H1 (cell line): Measurements from ENCODE around the gene CAPN1. TPM values are rescaled to one million over a fixed set of nuclear protein-coding genes. Genes with fewer than 3 reads are reported as not detected.

Experiments
- CTCF ChIA-PET: fragments of 300-600 bp; sonication (Branson Sonifier 250); formaldehyde crosslinking; loops from one replicate; lab custom pipeline; 2021; ENCODE audit not compliant: partially characterized antibody; lab: Charles Lee
- POLR2A ChIA-PET: fragments of 300-600 bp; sonication (Branson Sonifier 250); formaldehyde crosslinking; loops from one replicate; lab custom pipeline; 2021; ENCODE audit warnings: inconsistent platforms; ENCODE audit not compliant: partially characterized antibody; lab: Charles Lee
- DNase-seq, 2 experiments: peaks; one replicate each; pipeline versions ENCODE4 v3.0.0 to v3.0.0-alpha.2; 2010 to 2022; ENCODE audit warnings: low spot score in 2 of 2, low read depth in 1 of 2, mixed read lengths in 1 of 2
- FAIRE-seq: peaks from 2 replicates; lab custom pipeline; 2011; peaks lifted over from hg19 to GRCh38; lab: Jason Lieb, UNC
- H2AFZ ChIP-seq: 2 replicates; pipeline ENCODE4 v1.8.1; 2012; ENCODE audit warnings: low read length, inconsistent platforms
- H2AK5ac ChIP-seq: 2 replicates; pipeline ENCODE4 v1.6.1; 2013; ENCODE audit warnings: low read depth, low read length
- H2BK120ac ChIP-seq: replicated peaks from 2 replicates; pipeline ENCODE3; 2013; ENCODE audit warnings: low read depth, low read length, inconsistent platforms
- H2BK12ac ChIP-seq: 2 replicates; pipeline ENCODE4 v1.6.1; 2013; ENCODE audit warnings: low read depth, low read length
- H2BK15ac ChIP-seq: 2 replicates; pipeline ENCODE4 v1.6.1; 2013; ENCODE audit warnings: low read length
- H2BK20ac ChIP-seq: 2 replicates; pipeline ENCODE4 v1.6.1; 2013; ENCODE audit warnings: low read length
- H2BK5ac ChIP-seq: 2 replicates; pipeline ENCODE4 v1.6.1; 2013; ENCODE audit warnings: low read depth, low read length
- H3K14ac ChIP-seq: 2 replicates; pipeline ENCODE4 v1.6.1; 2013; ENCODE audit warnings: inconsistent platforms; ENCODE audit not compliant: insufficient read length
- H3K18ac ChIP-seq: 2 replicates; pipeline ENCODE4 v1.6.1; 2013; ENCODE audit warnings: low read length; ENCODE audit errors: extremely low read depth
- H3K23ac ChIP-seq: 2 replicates; pipeline ENCODE4 v1.6.1; 2013; ENCODE audit warnings: inconsistent platforms; ENCODE audit not compliant: insufficient read length
- H3K23me2 ChIP-seq: 2 replicates; pipeline ENCODE4 v1.6.1; 2013; ENCODE audit warnings: low read depth, low read length
- H3K27ac ChIP-seq: 2 replicates; pipeline ENCODE4 v1.6.1; 2011; ENCODE audit warnings: low read depth, low read length, inconsistent platforms
- H3K27me3 ChIP-seq, 4 experiments: replicated peaks in 1 of 4; 1 replicate in 1 of 4; 2 replicates in 3 of 4; pipeline versions ENCODE4 v1.6.1 to v1.8.1; 2011 to 2013; ENCODE audit warnings: low read length in 3 of 4, mild to moderate bottlenecking in 3 of 4, inconsistent platforms in 2 of 4, mixed read lengths in 2 of 4, moderate library complexity in 1 of 4; ENCODE audit not compliant: control insufficient read depth in 3 of 4, insufficient read depth in 3 of 4; ENCODE audit errors: extremely low read depth in 1 of 4
- H3K36me3 ChIP-seq, 4 experiments: 2 replicates each; pipeline versions ENCODE4 v1.6.1 to v1.8.1; 2011 to 2013; ENCODE audit warnings: mild to moderate bottlenecking in 4 of 4, low read length in 3 of 4, moderate library complexity in 2 of 4, control low read depth in 1 of 4, inconsistent platforms in 1 of 4; ENCODE audit not compliant: insufficient read depth in 4 of 4, control insufficient read depth in 2 of 4
- H3K4ac ChIP-seq: replicated peaks from 2 replicates; pipeline ENCODE3; 2013; ENCODE audit warnings: low read length, low read depth, mixed read lengths, inconsistent platforms; ENCODE audit not compliant: insufficient read length
- H3K4me1 ChIP-seq, 4 experiments: replicated peaks in 1 of 4; 1 replicate in 1 of 4; 2 replicates in 3 of 4; pipeline versions ENCODE4 v1.6.1 to v1.8.1; 2011 to 2013; ENCODE audit warnings: low read length in 3 of 4, inconsistent platforms in 2 of 4, mixed read lengths in 1 of 4; ENCODE audit not compliant: insufficient read depth in 4 of 4, control insufficient read depth in 3 of 4
- H3K4me2 ChIP-seq, 2 experiments: 2 replicates each; pipeline versions ENCODE4 v1.6.1 to v1.8.1; 2011 to 2013; ENCODE audit warnings: low read depth in 2 of 2, low read length in 2 of 2, control low read depth in 1 of 2, inconsistent platforms in 1 of 2, mild to moderate bottlenecking in 1 of 2; ENCODE audit not compliant: insufficient read depth in 1 of 2
- H3K4me3 ChIP-seq, 4 experiments: fragments of 200-600, 300-600 bp in 1 of 4; sonication (generic), shearing (Covaris generic), sonication (Bioruptor Twin) in 1 of 4; 2 replicates each; pipeline versions ENCODE4 v1.5.1 to v1.8.1; 2011 to 2016; ENCODE audit warnings: low read length in 4 of 4, low read depth in 3 of 4, control low read depth in 2 of 4, inconsistent platforms in 2 of 4, mild to moderate bottlenecking in 2 of 4, mixed read lengths in 1 of 4, moderate library complexity in 1 of 4; ENCODE audit not compliant: insufficient read depth in 2 of 4; ENCODE audit errors: extremely low read depth in 1 of 4
- H3K56ac ChIP-seq: replicated peaks from 2 replicates; pipeline ENCODE3; 2013; ENCODE audit warnings: low read depth, mild to moderate bottlenecking, mixed read lengths, low read length, inconsistent platforms; ENCODE audit not compliant: insufficient read length
- H3K79me1 ChIP-seq: 2 replicates; pipeline ENCODE4 v1.6.1; 2013; ENCODE audit warnings: low read depth, low read length, control low read depth
- H3K79me2 ChIP-seq, 2 experiments: 2 replicates each; pipeline versions ENCODE4 v1.6.1 to v1.8.1; 2012 to 2013; ENCODE audit warnings: low read length in 2 of 2, mild to moderate bottlenecking in 2 of 2, inconsistent platforms in 1 of 2; ENCODE audit not compliant: insufficient read depth in 2 of 2, control insufficient read depth in 1 of 2
- H3K9ac ChIP-seq, 4 experiments: replicated peaks in 1 of 4; 1 replicate in 1 of 4; 2 replicates in 3 of 4; pipeline versions ENCODE4 v1.6.1 to v1.8.1; 2011 to 2013; ENCODE audit warnings: low read depth in 3 of 4, low read length in 3 of 4, control low read depth in 2 of 4, mild to moderate bottlenecking in 2 of 4, moderate library complexity in 2 of 4, inconsistent platforms in 1 of 4; ENCODE audit errors: extremely low read depth in 1 of 4
- H3K9me3 ChIP-seq, 2 experiments: 2 replicates each; pipeline versions ENCODE4 v1.6.1 to v1.8.1; 2012 to 2013; ENCODE audit warnings: mild to moderate bottlenecking in 2 of 2, moderate library complexity in 2 of 2, control low read depth in 1 of 2, inconsistent platforms in 1 of 2, low read depth in 1 of 2, low read length in 1 of 2, mixed read lengths in 1 of 2; ENCODE audit not compliant: insufficient read depth in 2 of 2
- H4K20me1 ChIP-seq, 2 experiments: replicated peaks in 1 of 2; 2 replicates each; pipeline versions ENCODE3 to v1.8.1; 2011 to 2013; ENCODE audit warnings: inconsistent platforms in 2 of 2, low read length in 2 of 2, mild to moderate bottlenecking in 1 of 2; ENCODE audit not compliant: insufficient read depth in 2 of 2, control insufficient read depth in 1 of 2
- H4K5ac ChIP-seq: 2 replicates; pipeline ENCODE4 v1.6.1; 2013; ENCODE audit warnings: low read length, low read depth, mixed read lengths, inconsistent platforms; ENCODE audit not compliant: insufficient read length
- H4K8ac ChIP-seq: 2 replicates; pipeline ENCODE4 v1.8.0; 2013; ENCODE audit warnings: mild to moderate bottlenecking, moderate library complexity, low read length, inconsistent platforms; ENCODE audit not compliant: insufficient read depth; ENCODE audit errors: extremely low read depth
- H4K91ac ChIP-seq: replicated peaks from 2 replicates; pipeline ENCODE3; 2013; ENCODE audit warnings: low read length, mixed read lengths, inconsistent platforms; ENCODE audit not compliant: insufficient read length
- NANOG ChIP-seq: IDR thresholded peaks from 2 replicates; pipeline ENCODE4 v1.6.1; 2011; ENCODE audit warnings: low read length, low read depth, mild to moderate bottlenecking, inconsistent platforms; ENCODE audit not compliant: insufficient read depth, poor library complexity, severe bottlenecking
- SAP30 ChIP-seq: fragments of 300-600 bp; sonication (generic); IDR thresholded peaks from 2 replicates; pipeline ENCODE4 v1.7.1; 2012; ENCODE audit warnings: low read length, moderate library complexity, mild to moderate bottlenecking, inconsistent platforms; ENCODE audit not compliant: insufficient read depth, insufficient replicate concordance
- TCF12 ChIP-seq: IDR thresholded peaks from 2 replicates; pipeline ENCODE4 v1.6.1; 2011; ENCODE audit warnings: low read depth, mild to moderate bottlenecking, low read length
- WGBS, 2 experiments: shearing (Covaris generic) in 1 of 2; methylation state at CpG; one replicate each; pipeline versions ENCODE4 v1.1.6 to v1.1.7; 2013 to 2015; ENCODE audit warnings: low lambda C conversion rate in 2 of 2, mixed read lengths in 2 of 2, inconsistent platforms in 1 of 2, low coverage in 1 of 2, missing lambda C conversion rate in 1 of 2; ENCODE audit not compliant: insufficient replicate concordance in 2 of 2, insufficient coverage in 1 of 2, insufficient read length in 1 of 2; ENCODE audit errors: extremely low coverage in 1 of 2, missing lambda C conversion rate in 1 of 2; 5-methylcytosine and 5-hydroxymethylcytosine counted together
- polyA plus RNA-seq, 7 experiments: library from polyadenylated mRNA; depleted of rRNA in 3 of 7; stranded (reverse) in 5 of 7; unstranded in 2 of 7; fragments of >200 nt in 5 of 7; fragments of 200-250 nt in 2 of 7; gene quantifications; 1 replicate in 5 of 7; 2 replicates in 1 of 7; 4 replicates in 1 of 7; pipeline versions ENCODE4 v1.2.1 to v1.2.3, GENCODE V29; 2011 to 2013; ENCODE audit warnings: missing spikeins in 2 of 7, mixed read lengths in 2 of 7
- total RNA-seq: library from RNA; stranded (reverse); fragmentation: NEBNext Ultra II Directional; extraction: Animal tissue kit (Norgen Biotek cat#: 25700); gene quantifications from 2 replicates; pipeline ENCODE4 v1.2.1, GENCODE V29; 2021

The CAPN1 gene
- total and polyA plus RNA-seq, 2 of the 8 experiments (the other 6 are each of a cell fraction or from before 2014, with no cell fraction given): 194 to 233 TPM

GRCh38 chr11:65243797-65244196, 62.1 kb downstream of the CAPN1 start:
- H3K79me2 ChIP-seq: no peaks in the 10 kb centered on the region
- ChIA-PET CTCF (interaction anchor here (0.7 to 5.7 kb wide), 10 partner anchors 9 to 39 kb away, joined by 3 to 35 read pairs (median 4); no protein-coding TSS in a partner anchor), POLR2A (interaction anchor here (0.7 to 6.8 kb wide), 15 partner anchors 9 to 131 kb away, joined by 3 to 54 read pairs (median 5); partner anchors contain the start of gene CAPN1)
- peak overlapping the region; percentile 41; the same call in 1 of the 2 replicates for H2BK12ac ChIP-seq
- 0 out of 2 replicates have a peak overlapping the region, but pooled peaks have one; percentile 11 for H3K18ac ChIP-seq
- H3K27ac ChIP-seq: no peak overlapping the region
- H2AFZ ChIP-seq: no peak overlapping the region
- no peak overlapping the region for H3K14ac ChIP-seq
- H2BK20ac ChIP-seq: no peak overlapping the region
- 69% methylated on average over 2 of the region's 4 CpGs; no CpG with 5 or more reads in 1 of the 2 experiments for WGBS, 2 experiments
- no peak overlapping the region for H4K91ac ChIP-seq
- H3K23me2 ChIP-seq: no peaks in the 10 kb centered on the region
- no peak overlapping the region for H3K9ac ChIP-seq
- H3K4me1 ChIP-seq: peaks cover 3 to 12% (median 5%) of the 10 kb centered on the region in 4 experiments; a peak in 5 of 7 replicates
- peak overlapping the region; percentile 14; the same call in 1 of the 2 replicates for H2BK5ac ChIP-seq
- TF ChIP-seq NANOG (peak; percentile 88), TCF12 (0 out of 2 replicates have a peak, but pooled peaks have one; percentile 49), SAP30 (no peak)
- peak; percentile 55 for FAIRE-seq
- H3K27me3 ChIP-seq: no peaks in the 10 kb centered on the region
- no peak overlapping the region for H2AK5ac ChIP-seq
- no peak overlapping the region for H2BK120ac ChIP-seq
- H4K20me1 ChIP-seq: no peaks in the 10 kb centered on the region
- no peak overlapping the region for H4K5ac ChIP-seq
- H3K23ac ChIP-seq: no peak overlapping the region
- H2BK15ac ChIP-seq: no peak overlapping the region
- peak overlapping the region; percentile 42 to 53; a peak in 3 of 4 replicates for H3K4me2 ChIP-seq
- H3K9me3 ChIP-seq: no peaks in the 10 kb centered on the region
- DNase-seq: no peak
- no peak overlapping the region for H3K56ac ChIP-seq
- H3K4me3 ChIP-seq: no peak overlapping the region
- no peaks in the 10 kb centered on the region for H3K36me3 ChIP-seq
- no peak overlapping the region for H4K8ac ChIP-seq
- H3K4ac ChIP-seq: no peak overlapping the region
- no peaks in the 10 kb centered on the region for H3K79me1 ChIP-seq
